ENCODE data around the gene RSAD1. TPM values are rescaled to one million over a fixed set of nuclear protein-coding genes. Genes with fewer than 3 reads are reported as not detected.

Gene RSAD1
- total RNA-seq, 1 donor from 2014 or later, result 37.3 TPM

GRCh38 chr17:50488880-50489279, 10.2 kb downstream of the RSAD1 start:
- Histone ChIP-seq H3K36me3 (peaks cover 0 to 16% of the 10 kb centered on the region in 2 donors), H3K9me3 (no peaks in the 10 kb centered on the region), H3K27ac (no peak overlapping the region), H3K27me3 (no peaks in the 10 kb centered on the region), H3K4me1 (no peaks in the 10 kb centered on the region), H3K4me3 (no peak overlapping the region)
- no peak for TF ChIP-seq POLR2A (IDR thresholded peaks at IDR 0.05)
- no peak for TF ChIP-seq POLR2AphosphoS5 (IDR thresholded peaks at IDR 0.05; ENCODE audit: insufficient read depth in 1 of 2, low read depth in 1 of 2)
- intact Hi-C loops (cut with DNase I), result loop anchor here (10.0 kb wide), 1 partner anchor 356 kb away; no protein-coding TSS in a partner anchor
- DNase-seq (ENCODE audit: extremely low spot score in 2 of 2), result no peak

GRCh38 chr17:50491505-50491904, 12.8 kb downstream of the RSAD1 start:
- Histone ChIP-seq H3K27ac (no peak overlapping the region), H3K36me3 (peaks cover 0 to 6% of the 10 kb centered on the region in 2 donors), H3K27me3 (no peaks in the 10 kb centered on the region), H3K4me1 (no peaks in the 10 kb centered on the region), H3K4me3 (no peak overlapping the region), H3K9me3 (no peaks in the 10 kb centered on the region)
- no peak for TF ChIP-seq POLR2AphosphoS5 (IDR thresholded peaks at IDR 0.05; ENCODE audit: insufficient read depth in 1 of 2, low read depth in 1 of 2)
- TF ChIP-seq, protein P1, sequence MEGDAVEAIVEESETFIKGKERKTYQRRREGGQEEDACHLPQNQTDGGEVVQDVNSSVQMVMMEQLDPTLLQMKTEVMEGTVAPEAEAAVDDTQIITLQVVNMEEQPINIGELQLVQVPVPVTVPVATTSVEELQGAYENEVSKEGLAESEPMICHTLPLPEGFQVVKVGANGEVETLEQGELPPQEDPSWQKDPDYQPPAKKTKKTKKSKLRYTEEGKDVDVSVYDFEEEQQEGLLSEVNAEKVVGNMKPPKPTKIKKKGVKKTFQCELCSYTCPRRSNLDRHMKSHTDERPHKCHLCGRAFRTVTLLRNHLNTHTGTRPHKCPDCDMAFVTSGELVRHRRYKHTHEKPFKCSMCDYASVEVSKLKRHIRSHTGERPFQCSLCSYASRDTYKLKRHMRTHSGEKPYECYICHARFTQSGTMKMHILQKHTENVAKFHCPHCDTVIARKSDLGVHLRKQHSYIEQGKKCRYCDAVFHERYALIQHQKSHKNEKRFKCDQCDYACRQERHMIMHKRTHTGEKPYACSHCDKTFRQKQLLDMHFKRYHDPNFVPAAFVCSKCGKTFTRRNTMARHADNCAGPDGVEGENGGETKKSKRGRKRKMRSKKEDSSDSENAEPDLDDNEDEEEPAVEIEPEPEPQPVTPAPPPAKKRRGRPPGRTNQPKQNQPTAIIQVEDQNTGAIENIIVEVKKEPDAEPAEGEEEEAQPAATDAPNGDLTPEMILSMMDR (IDR thresholded peaks at IDR 0.05), result no peak
- no peak for DNase-seq (ENCODE audit: extremely low spot score in 2 of 2)
- intact Hi-C loops (cut with DNase I), result no loop called here

DNA sequence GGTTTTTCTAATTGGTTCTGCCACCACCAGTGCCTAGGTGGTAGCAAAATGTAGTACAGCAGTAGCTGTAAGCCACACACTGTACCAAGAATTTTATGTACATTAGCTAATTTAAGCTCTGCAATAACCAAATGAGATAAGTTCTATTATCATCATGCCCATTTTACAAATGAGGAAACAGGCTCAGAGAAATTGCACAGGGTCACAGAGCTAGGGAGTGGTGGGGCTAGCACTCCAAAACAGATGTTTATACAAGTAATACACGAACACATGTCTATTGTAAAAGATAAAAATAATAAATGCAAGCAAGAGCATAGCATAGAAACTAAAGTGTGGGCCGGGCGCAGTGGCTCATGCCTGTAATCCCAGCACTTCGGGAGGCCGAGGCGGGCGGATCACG, 13.6 kb downstream of the RSAD1 start:
- intact Hi-C loops (cut with DNase I), result no loop called here

GRCh38 chr17:50493744-50494143, 15.1 kb downstream of the RSAD1 start:
- no peaks in the 10 kb centered on the region for H3K27me3 ChIP-seq
- DNase-seq (ENCODE audit: extremely low spot score in 2 of 2), result no peak
- TF ChIP-seq POLR2A (IDR thresholded peaks at IDR 0.05), result no peak
- TF ChIP-seq, protein P1 (IDR thresholded peaks at IDR 0.05), result no peak
- no peak for TF ChIP-seq POLR2AphosphoS5 (IDR thresholded peaks at IDR 0.05; ENCODE audit: insufficient read depth in 1 of 2, low read depth in 1 of 2)
- no peak overlapping the region for H3K27ac ChIP-seq
- no peaks in the 10 kb centered on the region for H3K4me1 ChIP-seq
- H3K9me3 ChIP-seq, result no peaks in the 10 kb centered on the region
- no peaks in the 10 kb centered on the region for H3K36me3 ChIP-seq
- intact Hi-C loops (cut with DNase I), result no loop called here
- H3K4me3 ChIP-seq, result no peak overlapping the region

More for the DNA sequence above, 13.6 kb downstream of the RSAD1 start:
- DNase-seq (ENCODE audit: extremely low spot score in 2 of 2), result no peak
- TF ChIP-seq POLR2A (IDR thresholded peaks at IDR 0.05), result no peak
- Histone ChIP-seq H3K9me3 (no peaks in the 10 kb centered on the region), H3K4me1 (no peaks in the 10 kb centered on the region), H3K27ac (no peak overlapping the region), H3K4me3 (no peak overlapping the region), H3K36me3 (peaks cover 0 to 2% of the 10 kb centered on the region in 2 donors), H3K27me3 (no peaks in the 10 kb centered on the region)

DNA sequence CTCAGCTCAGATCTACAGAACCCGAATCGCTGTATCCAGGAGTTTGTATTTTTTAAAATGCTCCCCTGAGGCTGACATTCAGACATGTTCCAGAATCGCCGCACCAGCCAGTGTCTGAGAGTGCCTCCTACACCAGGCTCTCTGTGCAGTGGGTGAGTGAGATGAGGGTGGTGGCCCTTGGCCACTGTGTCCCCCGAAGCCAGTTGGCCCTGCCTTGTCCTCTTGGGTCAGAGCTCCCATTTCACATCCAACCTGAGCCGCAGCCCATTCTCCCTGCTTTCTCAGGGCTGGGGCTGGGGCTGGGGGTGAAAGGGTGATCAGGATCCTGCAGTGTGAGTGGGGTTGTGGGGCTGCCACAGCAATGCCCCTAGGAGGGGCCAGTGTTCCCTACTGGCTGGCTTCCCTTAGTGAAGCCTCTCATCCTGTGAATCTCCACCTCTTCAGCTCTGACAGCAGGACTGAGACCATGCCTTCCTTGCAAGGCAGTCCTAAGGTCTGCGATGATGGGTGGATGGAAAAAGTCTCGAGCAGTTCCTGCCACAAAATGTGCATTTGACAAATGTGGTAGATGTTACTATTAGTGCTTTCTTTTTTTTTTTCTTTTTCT, 16.7 kb downstream of the RSAD1 start:
- Histone ChIP-seq H3K27ac (no peak overlapping the region), H3K4me1 (no peaks in the 10 kb centered on the region), H3K9me3 (no peaks in the 10 kb centered on the region), H3K27me3 (no peaks in the 10 kb centered on the region), H3K36me3 (no peaks in the 10 kb centered on the region), H3K4me3 (no peak overlapping the region)
- no peak for DNase-seq (ENCODE audit: extremely low spot score in 2 of 2)
- TF ChIP-seq, protein P1 (IDR thresholded peaks at IDR 0.05), result no peak
- no peak for TF ChIP-seq POLR2A (IDR thresholded peaks at IDR 0.05)
- intact Hi-C loops (cut with DNase I), result no loop called here

DNA sequence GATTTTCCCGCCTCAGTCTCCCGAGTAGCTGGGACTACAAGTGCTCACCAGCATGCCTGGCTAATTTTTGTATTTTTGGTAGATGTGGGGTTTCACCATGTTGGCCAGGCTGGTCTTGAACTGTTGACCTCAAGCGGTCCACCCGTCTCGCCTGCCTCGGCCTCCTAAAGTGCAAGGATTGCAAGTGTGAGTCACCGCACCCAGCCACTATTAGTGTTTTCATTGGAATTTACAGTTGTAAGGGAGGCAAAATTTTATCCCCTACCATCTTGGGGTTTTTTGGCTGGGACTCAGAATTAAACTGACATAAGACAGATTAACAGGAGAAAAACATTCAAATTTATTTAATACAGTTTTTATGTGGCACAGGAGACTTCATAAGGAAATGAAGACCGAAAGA, 17.3 kb downstream of the RSAD1 start:
- no peaks in the 10 kb centered on the region for H3K36me3 ChIP-seq
- DNase-seq (ENCODE audit: extremely low spot score in 2 of 2), result no peak
- H3K9me3 ChIP-seq, result no peaks in the 10 kb centered on the region
- H3K4me3 ChIP-seq, result no peak overlapping the region
- no peak overlapping the region for H3K27ac ChIP-seq
- intact Hi-C loops (cut with DNase I), result no loop called here
- TF ChIP-seq POLR2AphosphoS5 (IDR thresholded peaks at IDR 0.05; ENCODE audit: insufficient read depth in 1 of 2, low read depth in 1 of 2) (no peak), POLR2A (IDR thresholded peaks at IDR 0.05) (no peak)
- TF ChIP-seq, protein P1 (IDR thresholded peaks at IDR 0.05), result no peak
- H3K4me1 ChIP-seq, result no peaks in the 10 kb centered on the region
- H3K27me3 ChIP-seq, result no peaks in the 10 kb centered on the region

Measured in vagina (tissue), 2 donors.